SH-SY5Y (cell line): Measurements from ENCODE around the gene GSTCD.

Source experiments
- GATA2 ChIP-seq: IDR thresholded peaks from 2 replicates; pipeline ENCODE4 v1.6.1; 2011; ENCODE audit warnings: mild to moderate bottlenecking, low read depth, low read length
- GATA3 ChIP-seq: IDR thresholded peaks from 2 replicates; pipeline ENCODE4 v1.6.1; 2011; ENCODE audit warnings: low read depth, mild to moderate bottlenecking, low read length, moderate library complexity

DNA sequence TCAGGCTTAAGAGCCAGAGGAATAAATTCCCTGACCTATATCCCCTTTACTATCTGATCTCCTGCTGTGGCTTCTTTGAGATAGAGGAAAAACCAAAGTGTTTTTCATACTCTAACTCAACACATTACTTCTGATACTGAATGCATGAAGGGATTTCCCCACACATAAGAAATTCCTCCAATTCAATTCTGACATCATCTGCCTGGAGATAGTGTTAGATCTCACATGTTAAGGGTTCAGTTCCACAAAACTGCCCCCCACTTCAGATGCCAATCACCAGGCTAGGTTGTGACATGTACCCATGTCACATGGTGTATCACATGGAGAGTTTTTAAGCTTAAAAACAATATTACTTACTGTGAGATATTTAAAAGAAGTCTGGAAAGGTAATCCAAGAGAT lies 46.8 kb downstream of the GSTCD start:
- no peak for TF ChIP-seq GATA2
- TF ChIP-seq GATA3 = no peak
